Heart right ventricle (tissue), 16 donors: ENCODE results near the gene GAPDH. TPM values are rescaled to one million over a fixed set of nuclear protein-coding genes. Genes with fewer than 3 reads are reported as not detected.

Experiments
- ATAC-seq, 8 donors: fragments of 200-7000 bp; cut with Tn5 transposase; one replicate each; pipeline ENCODE4 v1.9.1; 2020; ENCODE audit warnings: mild to moderate bottlenecking in 8 of 8, moderate library complexity in 8 of 8, moderate number of reproducible peaks in 1 of 8
- DNase-seq, 2 donors: peaks; one replicate each; pipeline ENCODE4 v3.0.0-alpha.2; 2020
- H3K27ac ChIP-seq, 10 donors: fragments of 200-600 bp; sonication (generic) in 2 of 10; one replicate each; pipeline versions ENCODE4 v1.5.0 to v1.8.0; 2020 to 2022; ENCODE audit warnings: mild to moderate bottlenecking in 3 of 10
- H3K27me3 ChIP-seq, 7 donors: fragments of 200-600 bp; one replicate each; pipeline ENCODE4 v1.8.0; 2021 to 2022; ENCODE audit warnings: mild to moderate bottlenecking in 2 of 7
- H3K36me3 ChIP-seq, 9 donors: fragments of 200-600 bp; sonication (generic) in 1 of 9; one replicate each; pipeline versions ENCODE4 v1.5.0 to v1.8.0; 2020 to 2022; ENCODE audit warnings: mild to moderate bottlenecking in 2 of 9
- H3K4me1 ChIP-seq, 9 donors: fragments of 200-600 bp; sonication (generic) in 1 of 9; one replicate each; pipeline versions ENCODE4 v1.5.0 to v1.8.0; 2020 to 2022; ENCODE audit warnings: mild to moderate bottlenecking in 4 of 9
- H3K4me3 ChIP-seq, 10 donors: fragments of 200-600 bp; sonication (generic) in 2 of 10; one replicate each; pipeline versions ENCODE4 v1.5.0 to v1.8.0; 2020 to 2022; ENCODE audit warnings: mild to moderate bottlenecking in 7 of 10, moderate library complexity in 2 of 10
- H3K9me3 ChIP-seq, 11 donors: fragments of 200-600 bp in 10 of 11; sonication (generic) in 2 of 11; one replicate each; pipeline versions ENCODE4 v1.5.0 to v1.8.0; 2013 to 2022; ENCODE audit warnings: mild to moderate bottlenecking in 2 of 11, control low read depth in 1 of 11, moderate library complexity in 1 of 11
- WGBS, 2 donors: extraction: QIAGEN DNeasy Blood & Tissue Kit; methylation state at CpG; one replicate each; pipeline ENCODE4 v1.1.7; 2013; ENCODE audit warnings: inconsistent platforms in 1 of 2; 5-methylcytosine and 5-hydroxymethylcytosine counted together
- intact Hi-C, 10 donors: fragments of 100-400 bp; cut with DNase I; formaldehyde crosslinking; loops; one replicate each; pipeline versions ENCODE4 v1.11.1 to v1.14.2; 2022
- polyA plus RNA-seq, 2 donors: library from polyadenylated mRNA; stranded (reverse); fragments of 200-250 nt; gene quantifications; one replicate each; pipeline ENCODE4 v1.2.3, GENCODE V29; 2013
- total RNA-seq, 10 donors: library from RNA; stranded (reverse); fragmentation: NEBNext Ultra II Directional in 3 of 10; extraction: Animal tissue kit (Norgen Biotek cat#: 25700) in 3 of 10; gene quantifications; one replicate each; pipeline versions ENCODE4 v1.2.1 to v1.2.4, GENCODE V29; 2021 to 2023
- TF ChIP-seq, protein P1 (sequence below), 9 donors: fragments of 200-600 bp; sonication (generic) in 2 of 9; IDR thresholded peaks; one replicate each; pipeline versions ENCODE4 v1.5.0 to v1.8.0; 2021 to 2022; ENCODE audit warnings: antibody characterized with exemption in 9 of 9, mild to moderate bottlenecking in 5 of 9, moderate library complexity in 1 of 9
- donor health status: Arrhythmogenic right ventricular cardiomyopathy.
- donor health status: ischemic (EF 13 %, LVEDD 7.1; RV severe dilation, severe dysfunction).
- donor health status: healthy with polysubstance abuse.
- donor health status: DM: no; HTN: yes; CAD: no.
- donor health status: DM: no; HTN: no; CAD: no.
- donor health status: ischemic (EF 25% LVEDD 6.9; RV normal size, moderate dysfunction).
- donor health status: ischemic (EF 25% LVEDD 5.7; RV mildly dilated, moderate dysfunction).
- donor health status: healthy.
- donor health status: DM: yes; HTN: yes; CAD: no.
- donor health status: Ischemic cardiomyopathy.
- donor health status: ischemic (EF 35%, LVEDD 5.7; RV mildly dilated, moderate dysfunction).
- donor health status: nonischemic (EF 11% LVEDD 7.7; RV severe dilation, severe dysfunction).
- donor health status: DM: yes; HTN: yes; CAD: no.
- donor health status: PGD.
- donor health status: ischemic (EF 29% LVEDD 5.4; RV normal size, mild dysfunction).
- donor health status: nonischemic (EF 23%, LVEDD 6.1; RV moderate dilation, normal function).

GAPDH gene
- total and polyA plus RNA-seq, 12 donors, result 4,081 to 7,888 (median 4,852) TPM

DNA sequence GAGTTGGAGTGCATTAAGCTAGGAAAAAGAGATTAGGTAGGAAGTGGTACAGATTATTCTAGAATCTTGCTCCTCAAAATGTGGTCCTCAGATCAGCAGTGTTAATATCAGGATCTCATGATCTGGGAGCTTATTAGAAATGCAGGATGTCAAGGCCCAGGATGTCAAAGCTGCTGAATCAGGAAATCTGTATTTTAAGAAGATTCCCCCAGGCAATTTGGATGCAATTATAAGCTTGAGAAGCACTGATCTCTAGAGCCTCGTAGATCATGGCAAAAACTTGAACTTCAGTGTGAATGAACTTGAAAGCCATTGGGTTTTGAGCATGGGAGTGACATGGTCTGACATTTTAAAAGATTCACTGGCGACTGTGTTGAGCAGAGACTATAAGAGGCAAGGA is 33.9 kb upstream of the GAPDH start:
- intact Hi-C loops, result no loop called here
- DNase-seq (no peak), ATAC-seq (no peak)
- no peak overlapping the region for H3K27ac ChIP-seq
- WGBS, 2 donors, result 89% methylated on average over 2 of the region's 2 CpGs
- H3K4me1 ChIP-seq, result peaks cover 0 to 7% (median 3%) of the 10 kb centered on the region in 9 donors
- TF ChIP-seq, protein P1, sequence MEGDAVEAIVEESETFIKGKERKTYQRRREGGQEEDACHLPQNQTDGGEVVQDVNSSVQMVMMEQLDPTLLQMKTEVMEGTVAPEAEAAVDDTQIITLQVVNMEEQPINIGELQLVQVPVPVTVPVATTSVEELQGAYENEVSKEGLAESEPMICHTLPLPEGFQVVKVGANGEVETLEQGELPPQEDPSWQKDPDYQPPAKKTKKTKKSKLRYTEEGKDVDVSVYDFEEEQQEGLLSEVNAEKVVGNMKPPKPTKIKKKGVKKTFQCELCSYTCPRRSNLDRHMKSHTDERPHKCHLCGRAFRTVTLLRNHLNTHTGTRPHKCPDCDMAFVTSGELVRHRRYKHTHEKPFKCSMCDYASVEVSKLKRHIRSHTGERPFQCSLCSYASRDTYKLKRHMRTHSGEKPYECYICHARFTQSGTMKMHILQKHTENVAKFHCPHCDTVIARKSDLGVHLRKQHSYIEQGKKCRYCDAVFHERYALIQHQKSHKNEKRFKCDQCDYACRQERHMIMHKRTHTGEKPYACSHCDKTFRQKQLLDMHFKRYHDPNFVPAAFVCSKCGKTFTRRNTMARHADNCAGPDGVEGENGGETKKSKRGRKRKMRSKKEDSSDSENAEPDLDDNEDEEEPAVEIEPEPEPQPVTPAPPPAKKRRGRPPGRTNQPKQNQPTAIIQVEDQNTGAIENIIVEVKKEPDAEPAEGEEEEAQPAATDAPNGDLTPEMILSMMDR (IDR thresholded peaks at IDR 0.05), result no peak
- H3K4me3 ChIP-seq, result no peak overlapping the region
- H3K36me3 ChIP-seq, result peaks cover 0 to 84% (median 0%) of the 10 kb centered on the region in 9 donors
- no peaks in the 10 kb centered on the region for H3K27me3 ChIP-seq
- H3K9me3 ChIP-seq, result no peaks in the 10 kb centered on the region

DNA sequence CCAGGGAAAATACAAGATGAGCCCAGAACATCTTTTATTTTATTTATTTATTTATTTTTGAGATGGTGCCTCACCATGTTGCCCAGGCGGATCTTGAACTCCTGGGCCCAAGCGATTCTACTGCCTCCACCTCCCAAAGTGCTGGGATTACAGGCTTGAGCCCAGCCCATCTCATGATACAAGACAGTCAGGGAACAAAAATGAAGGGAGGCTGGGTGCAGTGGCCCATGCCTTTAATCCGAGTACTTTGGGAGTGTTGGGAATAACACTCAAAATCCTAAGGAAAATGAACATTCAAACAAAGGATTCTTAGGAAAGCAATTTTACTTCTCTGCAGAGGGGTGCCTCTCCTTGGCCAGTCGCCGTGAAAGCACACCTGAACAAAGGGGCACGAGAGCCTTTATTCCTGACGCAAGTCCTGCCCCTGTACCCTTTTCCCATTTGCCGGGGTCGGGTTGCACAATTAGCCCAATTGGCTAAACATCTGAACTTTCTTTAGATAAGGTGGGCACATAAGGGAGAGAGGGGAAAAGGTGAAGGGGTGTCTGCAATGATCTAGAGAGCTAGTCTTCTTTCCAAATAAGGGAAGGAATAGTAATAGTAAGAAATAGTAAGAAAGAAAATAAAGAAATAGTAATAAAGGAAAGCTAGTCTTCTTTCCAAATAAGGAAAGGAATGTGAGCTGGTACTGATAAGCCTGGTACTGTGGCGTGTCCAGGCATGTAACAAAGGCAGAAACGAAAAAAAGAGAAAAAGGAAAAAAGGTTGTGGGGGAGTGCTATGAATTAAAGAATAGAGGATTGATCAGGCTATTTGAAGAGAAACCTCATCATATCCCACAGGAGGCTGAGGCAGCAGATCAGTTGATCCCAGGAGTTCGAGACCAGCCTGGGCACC is 27.0 kb upstream of the GAPDH start:
- H3K27ac ChIP-seq, result peak overlapping the region in 3 of 10 donors; percentile 8 to 50 (median 26)
- WGBS, 2 donors, result 70 to 73% methylated on average over 12 of the region's 12 CpGs
- peaks cover 0 to 88% (median 8%) of the 10 kb centered on the region in 9 donors for H3K36me3 ChIP-seq
- intact Hi-C loops, result no loop called here
- DNase-seq, result no peak
- no peaks in the 10 kb centered on the region for H3K9me3 ChIP-seq
- TF ChIP-seq, protein P1 (IDR thresholded peaks at IDR 0.05), result no peak
- no peak for ATAC-seq
- peaks cover 0 to 10% (median 0%) of the 10 kb centered on the region in 9 donors for H3K4me1 ChIP-seq
- H3K27me3 ChIP-seq, result no peaks in the 10 kb centered on the region
- H3K4me3 ChIP-seq, result no peak overlapping the region

DNA sequence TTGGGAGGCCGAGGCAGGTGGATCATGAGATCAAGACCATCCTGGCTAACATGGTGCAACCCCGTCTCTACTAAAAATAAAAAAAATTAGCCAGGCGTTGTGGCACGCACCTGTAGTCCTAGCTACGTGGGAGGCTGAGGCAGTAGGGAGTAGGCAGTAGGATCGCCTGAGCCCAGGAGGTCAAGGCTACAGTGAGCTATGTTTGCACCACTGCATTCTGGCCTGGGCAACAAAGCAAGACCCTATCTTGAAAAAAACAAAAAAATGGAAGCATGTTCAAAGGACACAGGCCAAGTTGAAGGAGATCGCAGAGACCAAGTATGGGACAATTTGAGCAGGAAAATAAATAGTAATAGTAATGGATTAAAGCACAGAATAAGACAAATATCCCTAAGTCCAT is 26.2 kb upstream of the GAPDH start:
- peaks cover 0 to 10% (median 0%) of the 10 kb centered on the region in 9 donors for H3K4me1 ChIP-seq
- H3K9me3 ChIP-seq, result no peaks in the 10 kb centered on the region
- ATAC-seq (no peak), DNase-seq (no peak)
- peak overlapping the region in 3 of 10 donors; percentile 8 to 50 (median 26) for H3K27ac ChIP-seq
- H3K4me3 ChIP-seq, result no peak overlapping the region
- intact Hi-C loops, result no loop called here
- 83 to 87% methylated on average over 7 of the region's 7 CpGs for WGBS, 2 donors
- peaks cover 0 to 88% (median 15%) of the 10 kb centered on the region in 9 donors for H3K36me3 ChIP-seq
- TF ChIP-seq, protein P1 (IDR thresholded peaks at IDR 0.05), result no peak
- no peaks in the 10 kb centered on the region for H3K27me3 ChIP-seq

DNA sequence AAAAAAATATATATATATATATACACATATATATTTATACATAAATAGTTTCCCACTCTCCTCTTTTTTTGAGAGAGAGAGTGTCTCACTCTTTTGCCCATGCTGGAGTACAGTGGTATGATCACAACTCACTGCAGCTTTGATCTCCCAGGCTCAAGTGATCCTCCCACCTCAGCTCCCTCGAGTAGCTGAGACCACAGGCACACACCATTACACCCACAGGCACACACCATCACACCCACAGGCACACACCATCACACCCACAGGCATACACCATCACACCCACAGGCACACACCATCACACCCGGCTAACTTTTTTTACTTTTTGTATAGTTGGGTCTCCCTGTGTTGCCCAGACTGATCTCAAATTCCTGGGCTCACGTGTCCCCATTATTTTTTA is 14.1 kb upstream of the GAPDH start:
- H3K4me3 ChIP-seq, result no peak overlapping the region
- WGBS, 2 donors, result 85 to 87% methylated on average over 3 of the region's 3 CpGs
- no peaks in the 10 kb centered on the region for H3K9me3 ChIP-seq
- H3K27ac ChIP-seq, result no peak overlapping the region
- H3K36me3 ChIP-seq, result peaks cover 0 to 100% (median 74%) of the 10 kb centered on the region in 9 donors
- H3K27me3 ChIP-seq, result no peaks in the 10 kb centered on the region
- DNase-seq, result no peak
- TF ChIP-seq, protein P1 (IDR thresholded peaks at IDR 0.05), result no peak
- no peak for ATAC-seq
- no peaks in the 10 kb centered on the region for H3K4me1 ChIP-seq
- intact Hi-C loops, result no loop called here
